HS-27A (cell line): ENCODE measurements around the gene PITRM1.

Source experiments
- DNase-seq: peaks from one replicate; pipeline ENCODE4 v3.0.0-alpha.2; 2012; ENCODE audit warnings: low read depth, missing footprints

Gene PITRM1

GRCh38 chr10:3139216-3139910 lies 33.2 kb downstream of the PITRM1 start:
- no peak for DNase-seq

GRCh38 chr10:3137958-3138726 lies 34.4 kb downstream of the PITRM1 start:
- DNase-seq, result no peak

GRCh38 chr10:3136763-3137611 lies 35.6 kb downstream of the PITRM1 start:
- DNase-seq, result no peak

GRCh38 chr10:3136336-3136735 lies 36.2 kb downstream of the PITRM1 start:
- no peak for DNase-seq

- no peak for DNase-seq
These were observed 37.6 kb downstream of the PITRM1 start for GRCh38 chr10:3135006-3135405.

GRCh38 chr10:3133948-3134347 lies 38.6 kb downstream of the PITRM1 start:
- no peak for DNase-seq

- DNase-seq, result no peak
These were observed 40.3 kb downstream of the PITRM1 start for GRCh38 chr10:3132036-3133025.

- DNase-seq, result no peak
These were observed 41.5 kb downstream of the PITRM1 start for GRCh38 chr10:3131098-3131497.

GRCh38 chr10:3129581-3130340 lies 42.8 kb downstream of the PITRM1 start:
- DNase-seq, result no peak

GRCh38 chr10:3128379-3129130 lies 44.0 kb downstream of the PITRM1 start:
- no peak for DNase-seq

- DNase-seq, result no peak
These were observed 44.7 kb downstream of the PITRM1 start for GRCh38 chr10:3127921-3128320.

GRCh38 chr10:3126741-3127346 lies 45.7 kb downstream of the PITRM1 start:
- DNase-seq, result no peak

GRCh38 chr10:3126249-3126648 lies 46.3 kb downstream of the PITRM1 start:
- no peak for DNase-seq

- DNase-seq, result no peak
These were observed 46.9 kb downstream of the PITRM1 start for GRCh38 chr10:3125527-3126170.

GRCh38 chr10:3124412-3125175 lies 48.0 kb downstream of the PITRM1 start:
- DNase-seq, result no peak

GRCh38 chr10:3123571-3124411 lies 48.8 kb downstream of the PITRM1 start:
- no peak for DNase-seq

- DNase-seq, result no peak
These were observed 49.9 kb downstream of the PITRM1 start for GRCh38 chr10:3122486-3123205.
